Measurements from ENCODE around the gene SRP14.
A peak's percentile ranks its signal among the peaks of the same experiment; 100 is the strongest.

The SRP14 gene

GRCh38 chr15:40070166-40070557 lies 31.2 kb upstream of the SRP14 start:
- Histone ChIP-seq H2BK15ac (ENCODE audit: low read length) (peak overlapping the region; percentile 99), H3K23ac (ENCODE audit: low read depth, low read length, poor library complexity) (no peak overlapping the region), H3K4me3 (ENCODE audit: low read length in 2 of 2) (no peak overlapping the region), H3K36me3 (replicated peaks in 1 of 2; ENCODE audit: control insufficient read depth in 2 of 2, insufficient read depth in 2 of 2, low read length in 2 of 2) (no peaks in the 10 kb centered on the region), H3K27ac (replicated peaks; ENCODE audit: low read length) (no peak overlapping the region), H3K27me3 (ENCODE audit: control insufficient read depth in 3 of 3, insufficient read depth in 3 of 3, low read depth in 1 of 3, low read length in 3 of 3) (no peaks in the 10 kb centered on the region), H4K8ac (ENCODE audit: low read depth, low read length) (no peak overlapping the region), H3K79me1 (ENCODE audit: low read depth, low read length) (no peaks in the 10 kb centered on the region), H2AK5ac (ENCODE audit: low read depth, low read length) (no peak overlapping the region), H2BK120ac (ENCODE audit: low read depth, low read length) (no peak overlapping the region), H3K4me2 (ENCODE audit: insufficient read depth, low read length, poor library complexity, severe bottlenecking) (no peak overlapping the region), H2AFZ (ENCODE audit: low read length) (peak overlapping the region; percentile 77), H3K4me1 (ENCODE audit: control insufficient read depth in 2 of 2, insufficient read depth in 1 of 2, low read depth in 1 of 2, low read length in 2 of 2) (peaks cover 11 to 19% of the 10 kb centered on the region in 2 donors), H2BK5ac (ENCODE audit: low read length) (no peak overlapping the region), H4K91ac (ENCODE audit: low read depth, low read length, poor library complexity) (no peak overlapping the region), H3K9ac (ENCODE audit: low read depth, low read length, poor library complexity) (no peak overlapping the region), H3K9me3 (replicated peaks in 1 of 2; ENCODE audit: control insufficient read depth in 2 of 2, insufficient read depth in 1 of 2, low read depth in 1 of 2, low read length in 2 of 2) (no peaks in the 10 kb centered on the region), H3K18ac (ENCODE audit: low read length) (peak overlapping the region; percentile 64), H3K4ac (ENCODE audit: low read length) (no peak overlapping the region), H2BK12ac (ENCODE audit: low read length) (no peak overlapping the region), H3K14ac (ENCODE audit: low read length) (no peak overlapping the region)
- no peak for DNase-seq (ENCODE audit: low spot score)
- no CpG with 5 or more reads among the region's 5 CpGs for WGBS, 2 donors (ENCODE audit: extremely low coverage in 2 of 2, insufficient read length in 2 of 2, insufficient replicate concordance in 1 of 2)

DNA sequence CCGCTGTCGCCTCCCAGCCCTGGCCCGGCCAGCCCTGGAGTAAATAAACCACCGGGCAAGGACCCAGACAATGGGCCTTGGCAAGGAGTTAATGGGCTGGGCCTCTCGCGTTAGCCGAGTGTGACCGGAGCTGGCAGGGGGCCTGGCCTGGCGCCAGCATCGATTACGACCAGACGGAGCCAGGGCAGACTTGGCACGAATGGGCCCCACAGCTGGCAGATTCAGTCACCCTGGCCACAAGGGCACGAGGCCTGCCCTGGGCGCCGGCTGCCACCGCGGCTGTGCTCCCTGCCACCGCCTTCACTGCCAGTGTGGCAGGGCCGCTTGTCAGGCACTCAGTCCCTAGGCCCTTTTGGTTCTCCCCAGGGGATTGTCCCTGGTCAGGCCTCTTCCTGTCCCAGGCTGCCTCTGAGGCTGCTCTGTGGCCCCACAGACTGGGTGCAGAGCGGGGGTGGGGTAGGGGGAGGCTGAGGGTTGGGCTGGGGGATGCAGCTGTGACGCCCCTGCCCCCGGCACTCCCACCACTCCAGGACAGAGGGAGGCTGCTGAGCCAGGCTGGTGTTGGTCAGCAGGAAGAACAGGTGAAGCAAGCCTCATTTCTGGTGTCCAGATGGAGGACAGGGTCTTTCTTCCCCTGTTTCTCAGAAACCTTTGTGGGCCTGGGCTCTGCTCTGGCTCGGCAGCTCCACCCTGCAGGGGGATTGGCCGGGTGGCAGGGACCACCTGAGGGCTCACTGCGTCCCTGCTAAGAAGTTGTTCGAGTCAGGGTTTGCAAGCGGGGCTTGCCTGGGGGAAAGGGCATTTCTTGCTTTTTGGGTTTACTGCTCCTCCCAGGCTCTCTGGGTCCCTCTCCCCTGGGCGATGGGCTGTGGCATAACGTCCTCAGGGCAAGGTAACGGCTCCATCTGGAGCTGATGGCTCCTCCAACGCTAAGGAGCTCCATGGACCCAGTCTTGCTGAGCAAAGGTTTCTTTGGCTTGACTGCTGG lies 30.5 kb upstream of the SRP14 start:
- no CpG with 5 or more reads among the region's 32 CpGs for WGBS, 2 donors (ENCODE audit: extremely low coverage in 2 of 2, insufficient read length in 2 of 2, insufficient replicate concordance in 1 of 2)

DNA sequence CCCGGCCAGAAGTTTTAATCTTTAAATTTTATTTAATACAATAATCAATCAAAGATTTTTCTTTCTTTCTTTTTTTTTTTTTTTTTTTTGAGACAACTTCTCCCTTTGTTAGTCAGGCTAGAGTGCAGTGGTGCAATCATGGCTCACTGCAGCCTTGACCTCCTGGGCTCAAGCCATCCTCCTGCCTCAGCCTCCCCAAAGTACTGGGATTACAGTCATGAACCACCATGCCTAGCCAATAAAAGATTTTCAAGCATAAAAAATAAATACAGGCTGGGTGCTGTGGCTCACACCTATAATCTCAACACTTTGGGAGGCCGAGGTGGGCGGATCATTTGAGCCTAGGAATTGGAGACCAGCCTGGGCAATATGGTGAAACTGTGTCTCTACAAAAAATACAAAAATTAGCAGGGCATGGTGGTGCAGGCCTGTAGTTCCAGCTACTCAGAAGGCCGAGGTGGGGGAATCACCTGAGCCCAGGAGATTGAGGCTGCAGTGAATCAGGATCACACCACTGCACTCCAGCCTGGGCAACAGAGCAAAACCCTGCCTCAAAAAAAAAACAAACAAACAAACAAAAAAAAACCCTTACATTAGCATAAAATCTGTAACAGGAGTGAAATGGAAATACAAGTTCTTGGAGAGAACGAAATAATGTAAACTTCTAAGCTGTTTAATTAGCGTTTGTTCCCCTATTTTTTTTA lies 29.1 kb upstream of the SRP14 start:
- H2BK15ac ChIP-seq (ENCODE audit: low read length) = no peak overlapping the region
- H2AK5ac ChIP-seq (ENCODE audit: low read depth, low read length) = no peak overlapping the region
- no peak overlapping the region for H3K4me3 ChIP-seq (ENCODE audit: low read length in 2 of 2)
- peaks cover 12 to 19% of the 10 kb centered on the region in 2 donors for H3K4me1 ChIP-seq (ENCODE audit: control insufficient read depth in 2 of 2, insufficient read depth in 1 of 2, low read depth in 1 of 2, low read length in 2 of 2)
- H4K91ac ChIP-seq (ENCODE audit: low read depth, low read length, poor library complexity) = no peak overlapping the region
- H3K9ac ChIP-seq (ENCODE audit: low read depth, low read length, poor library complexity) = no peak overlapping the region
- H3K14ac ChIP-seq (ENCODE audit: low read length) = no peak overlapping the region
- H2BK12ac ChIP-seq (ENCODE audit: low read length) = no peak overlapping the region
- H2AFZ ChIP-seq (ENCODE audit: low read length) = no peak overlapping the region
- no peaks in the 10 kb centered on the region for H3K9me3 ChIP-seq (replicated peaks in 1 of 2; ENCODE audit: control insufficient read depth in 2 of 2, insufficient read depth in 1 of 2, low read depth in 1 of 2, low read length in 2 of 2)
- H2BK5ac ChIP-seq (ENCODE audit: low read length) = no peak overlapping the region
- H3K79me1 ChIP-seq (ENCODE audit: low read depth, low read length) = no peaks in the 10 kb centered on the region
- H3K23ac ChIP-seq (ENCODE audit: low read depth, low read length, poor library complexity) = no peak overlapping the region
- no peak for DNase-seq (ENCODE audit: low spot score)
- no peak overlapping the region for H4K8ac ChIP-seq (ENCODE audit: low read depth, low read length)
- no peaks in the 10 kb centered on the region for H3K27me3 ChIP-seq (ENCODE audit: control insufficient read depth in 3 of 3, insufficient read depth in 3 of 3, low read depth in 1 of 3, low read length in 3 of 3)
- H3K36me3 ChIP-seq (replicated peaks in 1 of 2; ENCODE audit: control insufficient read depth in 2 of 2, insufficient read depth in 2 of 2, low read length in 2 of 2) = no peaks in the 10 kb centered on the region
- no CpG with 5 or more reads among the region's 6 CpGs for WGBS, 2 donors (ENCODE audit: extremely low coverage in 2 of 2, insufficient read length in 2 of 2, insufficient replicate concordance in 1 of 2)
- no peak overlapping the region for H3K4ac ChIP-seq (ENCODE audit: low read length)
- no peak overlapping the region for H3K4me2 ChIP-seq (ENCODE audit: insufficient read depth, low read length, poor library complexity, severe bottlenecking)
- H3K27ac ChIP-seq (replicated peaks; ENCODE audit: low read length) = no peak overlapping the region
- no peak overlapping the region for H3K18ac ChIP-seq (ENCODE audit: low read length)
- H2BK120ac ChIP-seq (ENCODE audit: low read depth, low read length) = no peak overlapping the region

More for the DNA sequence above, 30.5 kb upstream of the SRP14 start:
- Histone ChIP-seq H3K9me3 (replicated peaks in 1 of 2; ENCODE audit: control insufficient read depth in 2 of 2, insufficient read depth in 1 of 2, low read depth in 1 of 2, low read length in 2 of 2) (no peaks in the 10 kb centered on the region), H3K79me1 (ENCODE audit: low read depth, low read length) (no peaks in the 10 kb centered on the region), H3K27me3 (ENCODE audit: control insufficient read depth in 3 of 3, insufficient read depth in 3 of 3, low read depth in 1 of 3, low read length in 3 of 3) (no peaks in the 10 kb centered on the region), H3K27ac (replicated peaks; ENCODE audit: low read length) (no peak overlapping the region), H3K23ac (ENCODE audit: low read depth, low read length, poor library complexity) (peak overlapping the region; percentile 48), H2AK5ac (ENCODE audit: low read depth, low read length) (peak overlapping the region; percentile 97), H3K18ac (ENCODE audit: low read length) (peak overlapping the region; percentile 92), H2BK5ac (ENCODE audit: low read length) (peak overlapping the region; percentile 77), H2BK12ac (ENCODE audit: low read length) (no peak overlapping the region), H2BK120ac (ENCODE audit: low read depth, low read length) (no peak overlapping the region), H3K4ac (ENCODE audit: low read length) (no peak overlapping the region), H4K8ac (ENCODE audit: low read depth, low read length) (no peak overlapping the region), H3K36me3 (replicated peaks in 1 of 2; ENCODE audit: control insufficient read depth in 2 of 2, insufficient read depth in 2 of 2, low read length in 2 of 2) (no peaks in the 10 kb centered on the region), H3K4me2 (ENCODE audit: insufficient read depth, low read length, poor library complexity, severe bottlenecking) (no peak overlapping the region), H3K14ac (ENCODE audit: low read length) (no peak overlapping the region), H3K4me1 (ENCODE audit: control insufficient read depth in 2 of 2, insufficient read depth in 1 of 2, low read depth in 1 of 2, low read length in 2 of 2) (peaks cover 11 to 19% of the 10 kb centered on the region in 2 donors), H4K91ac (ENCODE audit: low read depth, low read length, poor library complexity) (no peak overlapping the region), H2BK15ac (ENCODE audit: low read length) (peak overlapping the region; percentile 99), H3K4me3 (ENCODE audit: low read length in 2 of 2) (no peak overlapping the region), H3K9ac (ENCODE audit: low read depth, low read length, poor library complexity) (no peak overlapping the region), H2AFZ (ENCODE audit: low read length) (peak overlapping the region; percentile 77)
- no peak for DNase-seq (ENCODE audit: low spot score)

DNA sequence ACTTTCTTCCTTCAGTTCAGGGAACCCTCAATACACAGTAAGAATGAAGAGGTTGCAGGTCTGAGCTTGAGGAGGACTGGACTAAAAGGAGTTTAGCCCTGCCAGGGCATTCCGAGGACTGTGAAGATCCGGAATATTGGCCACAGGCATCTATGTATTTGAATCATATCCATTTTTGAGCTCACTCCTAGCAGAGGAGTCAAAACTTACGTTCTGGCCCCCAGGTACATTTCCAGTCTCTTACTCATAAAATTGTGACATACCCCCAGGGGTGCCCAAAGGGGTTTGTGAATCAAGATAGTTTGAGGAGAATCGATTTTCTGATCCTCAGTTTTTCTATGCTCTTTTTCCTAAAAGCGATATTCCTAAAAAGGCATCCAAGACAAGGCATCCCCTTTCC lies 27.6 kb upstream of the SRP14 start:
- H3K23ac ChIP-seq (ENCODE audit: low read depth, low read length, poor library complexity) = no peak overlapping the region
- H3K4me1 ChIP-seq (ENCODE audit: control insufficient read depth in 2 of 2, insufficient read depth in 1 of 2, low read depth in 1 of 2, low read length in 2 of 2) = peaks cover 12 to 19% of the 10 kb centered on the region in 2 donors
- no peak overlapping the region for H2AK5ac ChIP-seq (ENCODE audit: low read depth, low read length)
- H2BK5ac ChIP-seq (ENCODE audit: low read length) = no peak overlapping the region
- no peaks in the 10 kb centered on the region for H3K27me3 ChIP-seq (ENCODE audit: control insufficient read depth in 3 of 3, insufficient read depth in 3 of 3, low read depth in 1 of 3, low read length in 3 of 3)
- no peak overlapping the region for H3K18ac ChIP-seq (ENCODE audit: low read length)
- no peak overlapping the region for H2BK12ac ChIP-seq (ENCODE audit: low read length)
- H4K8ac ChIP-seq (ENCODE audit: low read depth, low read length) = no peak overlapping the region
- no peak overlapping the region for H3K4me3 ChIP-seq (ENCODE audit: low read length in 2 of 2)
- no CpG with 5 or more reads among the region's 5 CpGs for WGBS, 2 donors (ENCODE audit: extremely low coverage in 2 of 2, insufficient read length in 2 of 2, insufficient replicate concordance in 1 of 2)
- H3K4me2 ChIP-seq (ENCODE audit: insufficient read depth, low read length, poor library complexity, severe bottlenecking) = no peak overlapping the region
- no peak overlapping the region for H2AFZ ChIP-seq (ENCODE audit: low read length)
- H3K9me3 ChIP-seq (replicated peaks in 1 of 2; ENCODE audit: control insufficient read depth in 2 of 2, insufficient read depth in 1 of 2, low read depth in 1 of 2, low read length in 2 of 2) = no peaks in the 10 kb centered on the region
- no peak overlapping the region for H4K91ac ChIP-seq (ENCODE audit: low read depth, low read length, poor library complexity)
- H3K27ac ChIP-seq (replicated peaks; ENCODE audit: low read length) = no peak overlapping the region
- no peak overlapping the region for H2BK120ac ChIP-seq (ENCODE audit: low read depth, low read length)
- no peak for DNase-seq (ENCODE audit: low spot score)
- no peaks in the 10 kb centered on the region for H3K36me3 ChIP-seq (replicated peaks in 1 of 2; ENCODE audit: control insufficient read depth in 2 of 2, insufficient read depth in 2 of 2, low read length in 2 of 2)
- no peak overlapping the region for H3K9ac ChIP-seq (ENCODE audit: low read depth, low read length, poor library complexity)
- no peak overlapping the region for H3K14ac ChIP-seq (ENCODE audit: low read length)
- no peaks in the 10 kb centered on the region for H3K79me1 ChIP-seq (ENCODE audit: low read depth, low read length)
- H3K4ac ChIP-seq (ENCODE audit: low read length) = no peak overlapping the region
- H2BK15ac ChIP-seq (ENCODE audit: low read length) = no peak overlapping the region
